ENCODE data around the gene ATP1A1. TPM values are rescaled to one million over a fixed set of nuclear protein-coding genes. Genes with fewer than 3 reads are reported as not detected.

The ATP1A1 gene
- total and polyA plus RNA-seq, 2 experiments from 2014 or later = 66.4 to 116 TPM

DNA sequence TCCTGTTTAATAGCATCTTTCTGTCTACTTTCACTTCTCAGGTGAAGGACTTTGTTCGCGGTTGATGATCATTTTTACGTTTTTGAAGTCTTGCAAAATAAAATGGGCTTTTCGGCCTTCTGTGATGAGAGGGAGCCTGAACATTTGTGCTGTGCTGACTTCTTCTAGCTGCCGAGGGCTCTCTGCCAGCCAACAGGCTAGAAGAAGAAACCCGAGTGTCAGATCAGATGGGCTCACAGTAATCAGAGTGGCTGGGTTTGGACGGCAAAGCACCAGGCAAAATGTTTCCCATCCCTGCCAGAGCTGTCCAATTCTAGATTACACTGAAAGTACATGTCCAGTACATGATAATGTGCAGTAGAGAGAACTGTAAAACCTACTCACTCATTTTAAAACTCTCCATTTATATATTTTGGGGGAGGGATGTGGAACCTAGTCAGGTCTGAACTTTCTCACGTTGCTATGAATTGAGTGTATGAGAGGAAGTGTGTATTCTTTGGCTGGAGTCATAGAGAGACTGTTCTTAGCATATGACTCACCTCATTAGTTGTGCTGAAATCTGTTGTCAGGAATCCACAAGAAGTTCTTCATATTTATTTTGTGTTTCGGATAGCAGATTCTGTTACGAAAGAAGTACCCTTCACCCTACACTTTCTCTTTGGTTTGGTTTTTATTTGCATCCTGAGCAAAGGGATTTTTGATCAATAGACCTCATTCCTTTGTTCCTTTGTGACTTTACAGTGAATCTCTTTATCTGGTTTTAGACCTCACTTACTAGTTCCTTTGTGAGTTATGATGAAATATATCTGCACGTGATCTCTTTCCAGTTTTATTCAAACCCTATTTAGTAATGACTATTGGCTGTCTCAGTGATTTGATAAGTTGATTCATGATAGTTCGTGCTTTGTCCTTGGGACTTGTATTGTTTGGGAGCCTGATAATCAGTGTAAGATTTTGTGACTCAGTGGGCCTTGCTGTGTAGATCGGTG, 4.8 kb downstream of the ATP1A1 start:
- Histone ChIP-seq H3K27me3 (replicated peaks; ENCODE audit: insufficient read depth) (no peaks in the 10 kb centered on the region), H3K9me2 (ENCODE audit: insufficient read depth) (no peaks in the 10 kb centered on the region), H3K9ac (peak overlapping the region; percentile 95), H3K27ac (peak overlapping the region; percentile 97), H3K36me3 (ENCODE audit: low read depth) (no peaks in the 10 kb centered on the region), H3F3A (ENCODE audit: insufficient read depth) (peaks cover 58% of the 10 kb centered on the region), H3K4me3 (peak overlapping the region; percentile 98), H3K4me1 (ENCODE audit: insufficient read depth) (peaks cover 56% of the 10 kb centered on the region), H3K79me2 (ENCODE audit: insufficient read depth) (peaks cover 82% of the 10 kb centered on the region), H4K20me1 (ENCODE audit: insufficient read depth) (no peaks in the 10 kb centered on the region), H3K4me2 (ENCODE audit: unreplicated experiment) (peak overlapping the region; percentile 86), H3K9me3 (ENCODE audit: low read depth) (no peaks in the 10 kb centered on the region), H2AFZ (peak overlapping the region; percentile 59)
- TF ChIP-seq EZH2 (IDR thresholded peaks at IDR 0.05; ENCODE audit: insufficient read depth, poor library complexity, severe bottlenecking) (no peak), EZH2phosphoT487 (IDR thresholded peaks at IDR 0.05; ENCODE audit: insufficient read depth, low read depth) (no peak)
- DNase-seq = peak; percentile 96
- WGBS, 2 experiments (ENCODE audit: low coverage in 1 of 2, low lambda C conversion rate in 2 of 2, missing lambda C conversion rate in 2 of 2) = 10 to 13% methylated on average over 13 of the region's 13 CpGs
- in situ Hi-C loops (cut with MboI) = no loop called here

DNA sequence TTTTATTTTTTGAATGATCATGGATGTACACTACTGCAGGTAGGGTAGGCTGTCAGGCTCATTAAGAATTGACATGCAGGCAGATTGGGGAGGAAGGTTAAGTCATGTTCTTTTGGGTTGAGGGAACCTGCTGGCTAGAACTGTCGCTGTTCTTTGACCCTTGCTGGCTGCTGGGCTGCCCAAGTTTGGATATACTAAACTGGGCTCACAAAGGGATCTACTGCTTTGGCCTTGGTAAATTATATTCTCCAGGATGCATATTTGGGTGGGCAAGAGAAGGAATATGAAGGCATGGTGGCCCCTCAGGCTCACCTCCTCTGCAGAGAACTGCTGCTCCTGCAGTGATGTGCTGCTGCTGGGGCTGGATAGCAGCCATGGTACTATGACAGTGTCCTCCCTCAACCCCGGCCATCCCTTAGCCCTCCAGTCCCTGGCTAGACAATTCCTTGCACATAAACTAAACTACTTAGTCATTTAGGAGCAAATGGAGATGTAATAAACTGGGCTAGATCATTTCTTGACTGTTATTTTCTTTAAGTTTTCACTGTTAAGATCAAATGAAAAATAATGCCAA, 6.1 kb downstream of the ATP1A1 start:
- Histone ChIP-seq H2AFZ (no peak overlapping the region), H3K4me1 (ENCODE audit: insufficient read depth) (peaks cover 56% of the 10 kb centered on the region)
- 54 to 58% methylated on average over 2 of the region's 2 CpGs for WGBS, 2 experiments (ENCODE audit: low coverage in 1 of 2, low lambda C conversion rate in 2 of 2, missing lambda C conversion rate in 2 of 2)

GRCh38 chr1:116379674-116380498, 6.8 kb downstream of the ATP1A1 start:
- Histone ChIP-seq H3K4me2 (ENCODE audit: unreplicated experiment) (no peak overlapping the region), H2AFZ (no peak overlapping the region), H3F3A (ENCODE audit: insufficient read depth) (peaks cover 55% of the 10 kb centered on the region), H3K9ac (no peak overlapping the region), H3K9me3 (ENCODE audit: low read depth) (no peaks in the 10 kb centered on the region), H3K4me3 (no peak overlapping the region), H3K79me2 (ENCODE audit: insufficient read depth) (peaks cover 90% of the 10 kb centered on the region), H3K27me3 (replicated peaks; ENCODE audit: insufficient read depth) (no peaks in the 10 kb centered on the region), H3K27ac (peak overlapping the region; percentile 97; the same call in 1 of the 2 replicates), H3K9me2 (ENCODE audit: insufficient read depth) (no peaks in the 10 kb centered on the region), H3K4me1 (ENCODE audit: insufficient read depth) (peaks cover 51% of the 10 kb centered on the region), H4K20me1 (ENCODE audit: insufficient read depth) (no peaks in the 10 kb centered on the region), H3K36me3 (ENCODE audit: low read depth) (peaks cover 8% of the 10 kb centered on the region; the same call in 1 of the 2 replicates)
- 91 to 94% methylated on average over 6 of the region's 6 CpGs for WGBS, 2 experiments (ENCODE audit: low coverage in 1 of 2, low lambda C conversion rate in 2 of 2, missing lambda C conversion rate in 2 of 2)
- TF ChIP-seq EZH2 (IDR thresholded peaks at IDR 0.05; ENCODE audit: insufficient read depth, poor library complexity, severe bottlenecking) (no peak), EZH2phosphoT487 (IDR thresholded peaks at IDR 0.05; ENCODE audit: insufficient read depth, low read depth) (no peak)
- DNase-seq = no peak
- in situ Hi-C loops (cut with MboI) = no loop called here

More for the DNA sequence above, 6.1 kb downstream of the ATP1A1 start:
- in situ Hi-C loops (cut with MboI) = no loop called here
- TF ChIP-seq EZH2phosphoT487 (IDR thresholded peaks at IDR 0.05; ENCODE audit: insufficient read depth, low read depth) (no peak), EZH2 (IDR thresholded peaks at IDR 0.05; ENCODE audit: insufficient read depth, poor library complexity, severe bottlenecking) (no peak)
- H3K27ac ChIP-seq = peak overlapping the region; percentile 97
- no peaks in the 10 kb centered on the region for H3K27me3 ChIP-seq (replicated peaks; ENCODE audit: insufficient read depth)
- peak overlapping the region; percentile 95; the same call in 1 of the 2 replicates for H3K9ac ChIP-seq
- H3K36me3 ChIP-seq (ENCODE audit: low read depth) = 0 out of 2 replicates have a peak, but pooled peaks cover under 1% of the 10 kb centered on the region
- H3K79me2 ChIP-seq (ENCODE audit: insufficient read depth) = peaks cover 90% of the 10 kb centered on the region
- no peaks in the 10 kb centered on the region for H3K9me2 ChIP-seq (ENCODE audit: insufficient read depth)
- H3K4me2 ChIP-seq (ENCODE audit: unreplicated experiment) = no peak overlapping the region
- peaks cover 58% of the 10 kb centered on the region for H3F3A ChIP-seq (ENCODE audit: insufficient read depth)
- no peaks in the 10 kb centered on the region for H4K20me1 ChIP-seq (ENCODE audit: insufficient read depth)
- peak; percentile 57 for DNase-seq
- H3K9me3 ChIP-seq (ENCODE audit: low read depth) = no peaks in the 10 kb centered on the region
- H3K4me3 ChIP-seq = no peak overlapping the region

Measured in GM23248 (cell line).